Right renal cortex interstitium (tissue), 3 donors: ENCODE results near the gene MAML1. TPM values are rescaled to one million over a fixed set of nuclear protein-coding genes. Genes with fewer than 3 reads are reported as not detected.

Source experiments
- DNase-seq, 3 donors: peaks; one replicate each; pipeline ENCODE4 v3.0.0-alpha.2; 2013; ENCODE audit warnings: low read depth in 3 of 3, low spot score in 2 of 3
- polyA plus RNA-seq, 3 donors: library from polyadenylated mRNA; unstranded; fragments of 120-200 nt; gene quantifications; one replicate each; pipeline ENCODE4 v1.2.1, GENCODE V29; 2013; ENCODE audit not compliant: insufficient read length in 3 of 3

Gene MAML1
- polyA plus RNA-seq, 3 donors, result 35.6 to 39.5 (median 38.1) TPM

DNA sequence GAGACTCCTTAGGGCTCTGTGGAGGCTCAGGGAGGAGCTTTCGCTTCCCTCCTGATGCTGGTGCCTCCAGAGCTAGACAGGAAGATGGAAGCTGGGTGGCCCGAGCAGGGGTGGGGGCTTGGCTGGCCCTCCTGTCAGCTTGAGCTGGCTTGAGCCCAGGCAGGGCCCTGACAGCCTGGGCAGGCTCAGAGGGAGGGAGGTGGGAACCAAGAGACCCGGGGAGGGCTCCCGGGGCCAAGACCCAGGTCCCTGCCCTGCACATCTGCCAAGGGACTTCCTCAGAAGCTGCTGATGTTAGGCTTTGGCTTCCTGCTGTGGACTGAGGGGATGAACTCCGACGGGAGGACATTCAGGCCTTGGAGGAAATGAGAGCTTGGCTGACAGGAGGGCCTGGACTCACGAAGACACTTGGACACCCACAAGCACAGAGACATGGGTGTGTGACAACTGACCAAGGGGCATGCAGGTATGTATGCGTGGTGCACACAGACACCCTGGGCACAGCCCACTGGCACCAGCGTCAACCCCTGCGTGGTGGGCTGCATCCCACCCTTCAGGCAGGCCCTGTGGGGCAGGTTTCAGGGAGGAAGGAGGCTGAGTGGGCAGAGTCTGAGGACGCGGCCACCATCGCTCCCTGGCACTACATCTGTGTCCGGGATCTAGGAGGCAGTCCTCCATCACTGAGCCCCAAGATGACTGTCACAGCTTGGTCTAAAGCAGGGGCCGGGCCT, 59.4 kb downstream of the MAML1 start:
- DNase-seq, result no peak

DNA sequence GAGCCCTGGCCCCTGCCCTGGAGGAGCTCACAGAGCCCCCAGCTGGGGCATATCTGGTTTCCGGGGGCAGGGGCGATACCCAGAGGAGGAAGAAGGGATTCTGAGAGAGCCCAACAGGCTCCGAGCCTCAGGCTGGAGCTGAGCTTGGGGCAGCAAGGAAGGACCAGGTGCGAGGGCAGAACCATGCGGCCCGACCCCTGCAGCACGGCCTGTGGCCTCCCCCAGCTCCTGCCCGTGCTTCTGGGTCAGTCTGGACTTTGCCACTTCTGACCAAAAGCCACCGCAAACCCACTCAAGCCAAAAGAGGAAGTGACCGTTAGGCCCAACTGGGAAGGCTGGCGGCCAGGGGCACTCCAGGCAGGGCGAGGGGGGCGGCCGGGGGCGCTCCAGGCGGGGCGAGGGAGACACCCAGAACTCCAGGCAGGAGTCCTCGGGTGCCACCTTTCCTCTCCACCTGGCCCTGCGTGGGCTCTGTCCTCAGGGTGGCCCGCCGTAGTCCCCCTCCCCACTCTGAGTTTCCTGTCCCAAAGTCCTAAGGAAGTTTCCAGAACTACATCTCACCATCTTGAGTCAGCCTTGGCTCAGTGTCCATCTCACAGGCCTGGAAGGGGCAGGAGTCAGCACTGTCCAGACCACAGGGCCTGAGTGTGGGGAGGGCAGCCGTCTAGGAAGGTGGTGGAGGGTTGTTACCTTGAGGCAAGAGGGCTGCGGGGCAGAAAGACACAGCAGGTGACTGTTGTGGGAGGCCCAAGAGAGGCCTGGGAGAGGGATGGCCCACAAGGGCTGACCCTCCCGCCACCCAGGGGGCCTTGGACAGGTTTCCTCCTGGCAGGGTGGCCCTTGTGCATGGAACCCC, 60.2 kb downstream of the MAML1 start:
- no peak for DNase-seq

DNA sequence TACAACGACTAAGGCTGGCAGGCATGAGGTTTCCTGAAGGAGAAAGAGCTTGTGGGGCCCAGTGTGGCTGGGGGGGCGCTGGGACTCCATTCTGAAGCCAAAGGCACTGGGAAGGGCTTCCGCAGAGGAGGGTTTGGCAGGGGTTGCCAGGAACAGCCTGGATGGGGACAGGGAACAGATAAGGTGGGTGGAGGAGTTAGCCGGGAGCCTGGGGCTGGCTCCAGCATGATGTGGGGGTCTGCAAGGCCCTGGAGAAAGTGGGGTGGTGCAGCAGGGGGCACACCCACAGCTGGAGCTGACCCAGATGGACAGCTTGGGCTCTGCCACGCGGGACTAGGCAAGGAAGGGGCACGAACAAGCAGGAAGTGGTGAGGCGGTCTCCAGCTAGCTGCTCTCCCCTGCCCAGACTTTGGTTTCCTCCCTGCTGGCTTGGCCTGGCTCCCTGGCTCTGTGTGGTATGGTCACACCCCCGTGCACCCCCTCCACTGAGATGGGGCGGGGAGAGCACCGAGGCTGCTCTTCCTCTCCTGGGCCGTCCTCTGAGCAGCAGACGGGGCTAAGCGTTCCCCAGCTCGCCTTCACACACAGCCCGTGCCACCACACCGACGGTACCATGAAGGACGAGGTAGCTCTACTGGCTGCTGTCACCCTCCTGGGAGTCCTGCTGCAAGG, 61.0 kb downstream of the MAML1 start, which contains the start of gene LTC4S:
TSS of gene LTC4S (plus strand) at position 519 of the 672 bp plus-strand sequence. CDS start at position 614, 95 bp downstream.
- DNase-seq, result no peak

DNA sequence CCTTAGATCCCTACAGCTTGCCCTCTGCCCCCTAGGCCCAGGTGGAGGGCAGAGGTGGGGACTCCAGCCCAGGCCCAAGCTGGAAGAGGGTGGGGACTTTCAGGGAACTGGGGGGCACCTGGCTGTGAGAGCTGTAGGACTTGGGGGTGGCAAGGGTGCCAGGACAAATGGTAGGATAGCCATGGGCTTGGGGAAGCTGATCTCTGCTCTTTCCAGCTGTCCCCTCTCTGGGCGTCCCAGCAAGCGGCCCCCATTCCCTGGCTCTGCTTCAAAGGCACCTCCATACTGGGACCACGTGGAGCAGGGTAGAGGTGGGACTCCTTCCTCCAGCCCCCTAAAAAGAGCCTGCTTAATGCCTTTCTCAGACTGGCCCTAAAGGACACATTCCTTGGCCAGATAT, 61.5 kb downstream of the MAML1 start:
- DNase-seq, result no peak

DNA sequence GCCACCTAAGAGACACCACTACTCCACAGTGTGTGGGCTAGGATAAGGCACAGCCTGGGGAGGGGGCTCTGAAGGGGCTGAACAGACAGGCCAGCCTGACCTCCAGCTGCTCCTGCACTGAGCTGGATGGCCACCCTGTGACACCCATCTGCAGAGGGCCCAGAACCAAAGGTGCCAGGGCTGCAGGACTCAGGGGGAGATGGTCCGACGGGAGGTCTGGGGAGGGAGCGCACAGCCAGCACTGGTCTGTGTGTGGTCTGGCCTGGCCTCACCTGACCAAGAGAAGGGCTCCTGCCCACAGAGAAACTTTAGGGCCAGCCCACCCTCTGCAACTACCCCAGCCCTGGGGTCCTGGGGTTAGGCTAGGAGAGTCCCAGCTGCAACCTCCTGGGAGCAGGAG, 62.0 kb downstream of the MAML1 start:
- DNase-seq, result no peak

DNA sequence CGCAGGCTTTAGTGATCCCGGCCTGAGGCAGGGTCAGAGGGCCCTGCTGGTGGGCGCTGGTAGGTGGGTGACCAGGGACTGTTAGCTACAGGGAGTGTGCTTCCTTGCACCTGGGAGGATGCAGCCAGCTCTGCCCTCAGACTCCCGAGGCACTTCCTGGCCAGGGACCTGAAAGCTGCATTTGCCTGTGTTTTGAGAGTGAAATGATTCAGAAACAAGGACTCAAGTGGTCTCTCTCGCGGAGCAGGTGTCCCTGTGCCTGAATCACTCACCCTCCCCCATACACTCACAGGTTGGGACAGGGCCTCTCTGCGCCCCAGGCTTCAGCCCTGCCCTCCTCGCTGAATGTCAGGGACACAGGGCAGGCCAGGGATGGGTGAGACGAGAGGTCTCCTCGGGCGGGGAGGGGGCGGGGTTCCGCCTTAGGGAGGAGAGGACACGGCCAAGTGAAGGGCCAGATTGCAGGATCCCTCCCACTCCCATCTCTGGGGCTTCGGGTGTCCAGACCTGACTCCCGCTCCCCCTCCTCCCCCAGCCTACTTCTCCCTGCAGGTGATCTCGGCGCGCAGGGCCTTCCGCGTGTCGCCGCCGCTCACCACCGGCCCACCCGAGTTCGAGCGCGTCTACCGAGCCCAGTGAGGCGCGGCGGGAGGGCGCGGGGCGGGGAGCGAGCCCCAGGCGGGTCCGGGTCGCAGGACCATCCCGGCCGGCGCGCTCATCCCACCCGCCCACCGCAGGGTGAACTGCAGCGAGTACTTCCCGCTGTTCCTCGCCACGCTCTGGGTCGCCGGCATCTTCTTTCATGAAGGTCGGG, 62.6 kb downstream of the MAML1 start:
- no peak for DNase-seq

DNA sequence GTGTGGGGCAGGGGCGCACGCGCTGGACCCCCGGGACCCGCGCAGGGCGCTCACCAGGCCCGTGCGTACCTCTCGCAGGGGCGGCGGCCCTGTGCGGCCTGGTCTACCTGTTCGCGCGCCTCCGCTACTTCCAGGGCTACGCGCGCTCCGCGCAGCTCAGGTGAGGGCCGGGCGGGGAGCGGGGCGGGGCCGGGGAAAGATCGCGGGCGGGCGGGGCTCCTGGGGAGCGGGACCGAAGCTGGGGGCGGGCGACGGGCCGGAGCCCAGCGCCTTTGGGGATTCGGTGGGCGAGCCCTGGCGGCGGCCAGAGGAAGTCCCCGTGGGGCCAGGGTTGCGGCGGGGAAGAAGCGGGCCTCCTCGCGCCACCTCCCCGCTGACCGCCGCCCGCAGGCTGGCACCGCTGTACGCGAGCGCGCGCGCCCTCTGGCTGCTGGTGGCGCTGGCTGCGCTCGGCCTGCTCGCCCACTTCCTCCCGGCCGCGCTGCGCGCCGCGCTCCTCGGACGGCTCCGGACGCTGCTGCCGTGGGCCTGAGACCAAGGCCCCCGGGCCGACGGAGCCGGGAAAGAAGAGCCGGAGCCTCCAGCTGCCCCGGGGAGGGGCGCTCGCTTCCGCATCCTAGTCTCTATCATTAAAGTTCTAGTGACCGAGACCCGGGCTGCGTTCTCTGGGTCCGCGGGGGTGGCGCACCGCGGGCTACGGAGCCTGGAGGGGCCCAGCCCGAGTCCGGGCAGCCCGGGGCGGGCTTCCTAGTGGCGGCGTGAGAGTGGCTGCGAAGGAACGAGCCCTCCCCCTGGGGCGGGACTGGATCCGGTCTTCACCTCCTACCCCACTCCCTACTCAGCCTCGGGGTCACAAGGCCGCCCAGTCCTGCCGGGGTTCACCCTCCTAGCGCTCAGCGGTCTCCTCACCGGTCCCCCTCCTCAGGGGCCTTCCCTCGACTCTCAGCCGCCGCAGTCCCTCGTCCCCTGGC, 63.5 kb downstream of the MAML1 start:
- DNase-seq, result no peak

DNA sequence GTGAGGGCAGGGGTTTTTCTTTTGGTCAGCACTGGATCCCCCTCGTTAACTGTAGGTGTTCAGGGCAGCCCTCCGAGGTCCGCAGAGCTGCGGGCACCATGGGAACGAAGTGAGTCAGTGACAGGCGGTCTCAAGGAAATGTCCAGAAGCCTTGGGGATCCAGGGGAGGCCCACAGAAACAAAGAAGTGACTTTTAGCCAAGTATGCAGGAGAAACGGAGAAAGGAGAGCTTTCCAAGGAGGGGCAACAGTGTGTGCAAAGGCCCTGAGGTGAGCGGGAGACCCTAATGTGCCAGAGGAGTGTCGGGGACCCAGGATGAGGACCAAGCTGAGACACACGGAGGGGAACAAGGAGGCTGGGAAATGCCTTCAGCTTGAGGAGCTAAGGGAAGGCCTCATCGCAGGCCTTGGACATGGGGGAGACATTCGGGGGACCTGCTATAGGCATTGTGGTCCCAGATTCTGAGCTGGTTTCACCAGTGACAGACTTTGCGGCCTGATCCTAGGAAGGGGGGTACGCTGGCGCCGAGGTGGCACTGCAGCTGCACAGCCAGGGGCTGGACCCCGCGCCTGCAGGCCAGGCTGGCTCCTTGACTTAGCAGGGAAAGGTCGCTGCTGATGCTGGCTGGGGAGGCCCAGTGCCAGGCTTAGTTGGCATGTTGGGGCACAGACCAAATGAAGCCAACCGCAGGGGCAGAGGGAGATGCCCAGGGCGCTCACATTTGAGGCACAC, 64.4 kb downstream of the MAML1 start:
- DNase-seq, result no peak

DNA sequence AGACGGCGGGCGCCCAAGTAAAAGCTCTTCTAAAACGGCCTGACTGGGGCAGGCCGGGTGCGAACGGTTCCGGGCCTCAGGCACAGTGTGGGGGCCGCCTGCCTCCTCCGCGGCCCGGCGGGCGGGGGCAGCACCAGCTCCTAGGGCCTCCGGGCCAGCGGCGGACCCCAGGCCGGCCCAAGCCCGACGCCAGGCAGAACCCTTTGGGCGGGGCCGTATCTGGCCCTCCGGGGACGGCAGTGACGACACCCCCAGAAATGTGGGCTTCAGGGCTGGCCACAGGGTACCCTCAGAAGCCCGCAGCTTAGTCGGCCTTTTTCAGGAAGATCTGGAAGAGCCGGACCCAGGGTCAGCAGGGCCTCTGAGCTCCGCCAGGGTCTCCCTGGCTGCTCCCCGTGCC, 65.1 kb downstream of the MAML1 start:
- DNase-seq, result no peak

DNA sequence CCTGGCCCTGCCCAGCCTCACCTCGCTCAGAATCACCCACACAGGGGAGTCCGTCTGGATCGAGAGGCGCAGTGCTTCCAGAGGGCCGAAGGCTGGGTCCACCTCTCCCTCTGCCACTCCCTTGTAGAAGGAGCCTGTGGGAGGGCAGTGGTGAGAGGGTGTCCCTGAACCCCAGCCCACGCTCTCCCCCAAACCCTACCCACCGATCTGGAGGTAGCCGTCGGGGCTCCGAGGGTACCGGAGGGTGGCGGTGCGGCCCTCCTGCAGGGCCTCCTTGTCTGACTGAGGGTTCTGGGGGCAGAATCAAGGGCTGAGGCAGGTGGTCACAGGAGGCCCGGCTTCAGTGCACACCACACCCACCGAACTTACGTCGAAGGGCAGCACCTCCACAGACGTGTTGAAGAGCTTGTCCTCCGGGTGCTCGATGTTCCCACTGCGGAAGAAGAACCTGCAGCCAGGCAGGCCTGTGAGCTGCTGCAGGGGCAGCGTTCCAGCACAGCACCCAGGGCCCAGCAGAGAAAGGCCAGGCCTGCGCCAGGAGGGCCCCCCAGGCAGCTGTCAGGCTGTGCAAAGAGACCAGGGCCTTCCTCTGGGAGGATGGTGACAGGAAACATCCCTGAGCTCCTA, 65.6 kb downstream of the MAML1 start:
- no peak for DNase-seq

DNA sequence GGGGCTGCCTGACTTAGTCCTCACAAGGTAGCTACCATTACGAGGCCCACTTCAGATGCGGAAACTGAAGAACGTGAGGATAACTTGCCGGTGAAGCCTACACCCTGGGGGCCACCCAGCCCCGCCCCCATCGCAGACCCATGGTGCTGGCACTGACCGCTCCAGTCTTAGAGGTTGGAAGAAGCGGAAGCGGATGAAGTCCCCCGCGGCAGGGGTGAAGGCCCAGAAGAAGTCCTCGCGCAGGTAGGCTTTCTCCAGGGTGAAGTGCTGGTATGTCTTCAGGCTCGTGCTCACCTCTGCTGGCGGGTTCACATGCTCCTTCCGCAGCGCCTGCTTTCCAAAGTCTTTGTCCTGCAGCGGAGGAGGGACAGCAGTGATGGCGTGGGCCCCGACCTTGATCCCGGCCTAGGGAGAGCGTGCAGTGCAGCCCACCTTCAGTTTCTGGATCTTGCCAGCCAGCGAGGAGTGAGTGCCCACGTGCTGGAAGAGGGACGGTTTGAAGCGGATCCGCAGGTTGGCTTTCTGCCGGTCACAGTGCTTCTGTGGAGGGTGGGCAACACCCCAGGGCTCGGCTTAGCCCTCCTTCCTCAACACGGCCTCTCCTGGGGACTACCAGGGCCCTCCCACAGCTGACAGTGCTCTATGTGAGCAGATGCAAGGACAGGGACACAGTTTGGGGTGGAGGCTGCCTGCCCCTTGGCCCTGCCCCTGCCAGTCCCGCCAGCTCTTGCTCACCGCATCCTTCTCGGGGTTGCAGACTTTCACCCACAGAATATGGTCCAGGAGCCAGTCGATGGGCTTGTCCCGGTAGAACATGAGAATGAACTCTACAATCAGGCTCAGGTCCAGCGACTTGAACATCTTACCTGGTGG, 66.4 kb downstream of the MAML1 start:
- DNase-seq, result no peak

DNA sequence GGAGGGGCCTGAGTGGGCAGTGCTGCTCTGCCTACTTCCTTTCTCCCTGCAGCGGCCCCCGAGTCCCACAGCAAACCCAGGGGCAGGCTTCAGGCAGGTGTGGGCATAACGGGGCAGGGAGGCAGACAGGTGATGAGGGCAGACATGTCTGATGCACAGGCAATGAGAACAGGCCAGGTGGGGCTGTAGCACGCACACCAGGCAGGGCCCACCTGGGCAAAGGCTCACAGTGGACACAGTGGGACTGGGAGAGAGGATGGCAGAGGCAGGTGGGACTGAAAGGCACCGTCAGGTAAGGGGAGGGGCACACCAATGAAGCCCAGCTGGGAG, 67.0 kb downstream of the MAML1 start:
- no peak for DNase-seq

DNA sequence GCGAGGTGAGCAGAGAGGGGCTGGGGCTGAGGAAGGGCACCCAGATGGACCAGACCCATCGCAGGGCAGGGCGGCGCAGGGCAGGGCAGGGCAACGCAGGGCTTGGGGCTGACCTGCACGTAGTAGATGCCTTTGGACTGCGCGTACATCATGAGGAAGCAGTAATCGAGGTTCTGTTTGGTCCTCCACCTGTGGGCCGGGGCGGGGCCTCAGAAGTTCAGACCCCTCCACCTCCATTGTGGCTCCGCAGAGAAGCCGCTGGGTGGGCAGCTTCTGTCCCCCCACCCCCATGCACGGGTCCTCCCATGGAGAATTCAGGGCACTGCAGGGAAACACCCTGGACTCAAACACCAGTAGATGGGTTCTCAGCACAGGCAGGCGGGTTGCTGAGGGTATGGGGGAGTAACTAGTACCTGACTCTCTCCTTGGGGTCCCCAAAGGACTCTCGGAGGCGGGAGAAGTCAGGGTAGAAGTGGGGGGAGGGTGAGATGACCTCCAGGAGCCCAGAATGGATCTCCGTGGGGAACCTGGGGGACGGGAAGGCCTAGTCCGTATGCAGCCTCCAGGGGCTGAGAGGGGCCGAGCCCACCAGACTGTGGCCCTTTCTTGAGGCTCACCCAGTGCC, 67.6 kb downstream of the MAML1 start:
- no peak for DNase-seq

DNA sequence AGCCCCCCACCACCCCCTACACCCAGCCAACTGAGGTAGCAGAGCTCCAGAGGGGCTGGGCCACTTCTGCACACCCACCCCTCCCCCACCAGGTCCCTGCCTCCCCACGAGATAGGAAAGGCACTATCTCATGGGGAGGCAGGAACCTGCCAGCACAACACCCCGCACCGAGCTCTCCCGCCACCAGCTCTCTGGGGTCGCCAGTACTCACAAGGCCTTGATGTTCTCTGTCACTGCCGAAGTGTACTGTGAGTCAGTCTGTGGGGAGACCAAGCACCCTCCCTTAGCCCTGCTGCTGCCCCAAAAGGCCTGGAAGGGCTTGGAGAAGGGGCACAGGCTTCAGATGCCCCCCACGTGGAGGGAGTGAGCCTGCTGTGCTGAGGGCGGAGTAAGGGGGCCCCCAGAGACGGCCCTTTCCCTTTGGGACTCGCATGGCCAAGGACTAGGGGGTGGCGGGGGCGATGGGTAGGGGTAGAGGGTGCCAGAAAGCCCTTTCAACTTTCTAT, 68.1 kb downstream of the MAML1 start:
- DNase-seq, result no peak

DNA sequence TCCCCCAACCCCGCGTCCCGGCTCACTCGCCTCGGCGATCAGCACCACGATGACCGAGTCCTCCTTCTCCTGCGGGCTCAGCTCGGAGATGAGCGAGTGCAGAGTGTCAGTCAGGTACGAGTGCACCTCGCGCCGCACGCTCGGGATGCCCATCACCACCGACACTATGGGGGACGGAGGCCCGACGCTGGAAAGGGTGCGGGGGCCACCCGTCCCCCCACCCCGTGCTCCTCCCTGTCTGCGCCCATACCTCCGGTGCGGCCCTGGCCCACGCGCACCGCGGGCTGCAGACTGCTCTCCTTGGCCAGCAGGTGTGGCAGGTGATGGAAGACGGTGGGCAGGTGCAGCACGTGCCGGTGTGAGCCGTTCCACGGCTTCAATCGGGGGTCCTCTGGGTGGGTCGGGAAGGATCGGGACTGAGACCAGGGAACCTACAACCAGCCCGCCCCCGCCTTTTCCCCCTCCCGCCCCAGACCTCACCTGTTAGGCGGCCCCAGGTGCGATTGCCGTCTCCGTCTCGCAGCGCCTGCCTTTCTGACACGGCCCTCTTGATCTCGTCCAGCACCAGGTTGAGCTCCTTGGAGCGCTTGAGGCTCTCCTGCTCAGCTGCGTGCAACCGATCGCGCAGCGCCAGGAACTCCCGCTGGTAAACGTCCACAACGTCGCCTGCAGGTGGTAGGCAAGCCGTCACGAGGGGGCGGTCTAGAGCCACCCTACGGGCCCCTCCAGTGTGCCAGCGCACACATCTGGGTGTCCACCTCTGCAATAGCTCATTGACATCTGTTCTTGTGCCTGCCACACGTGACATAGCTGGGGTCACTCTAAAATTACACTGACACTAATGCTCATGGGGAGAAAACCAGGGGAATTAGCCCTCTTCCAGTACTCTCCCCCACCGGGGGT, 68.9 kb downstream of the MAML1 start:
- DNase-seq, result no peak
